GM15510 (cell line): ENCODE measurements around the gene SERPINB4.

Experiments
- POLR2A ChIP-seq: IDR thresholded peaks from 3 replicates; pipeline ENCODE4 v1.6.1; 2011; ENCODE audit warnings: borderline replicate concordance; ENCODE audit not compliant: insufficient read length; ENCODE audit errors: extremely low read depth

Gene SERPINB4

GRCh38 chr18:63626431-63626830 lies 17.6 kb downstream of the SERPINB4 start:
- TF ChIP-seq POLR2A, result no peak

DNA sequence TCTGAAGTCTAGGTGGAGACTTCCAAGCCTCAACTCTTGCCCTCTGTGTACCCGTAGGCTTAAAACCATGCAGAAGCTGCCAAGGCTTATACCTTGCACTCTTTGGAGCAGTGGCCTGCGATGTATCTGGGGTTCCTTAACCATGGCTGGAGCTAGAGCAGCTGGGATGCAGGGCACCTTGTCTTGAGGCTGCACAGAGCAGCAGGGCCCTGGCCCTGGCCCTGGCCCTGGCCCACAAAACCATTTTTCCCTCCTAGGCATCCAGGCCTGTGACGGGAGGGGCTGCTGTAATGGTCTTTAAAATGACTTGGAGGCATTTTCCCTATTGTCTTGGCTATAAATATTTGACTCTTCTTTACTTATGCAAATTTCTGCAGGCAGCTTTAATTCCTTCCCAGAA lies 19.2 kb downstream of the SERPINB4 start:
- TF ChIP-seq POLR2A, result no peak

- no peak for TF ChIP-seq POLR2A
These were observed 24.4 kb downstream of the SERPINB4 start for GRCh38 chr18:63619661-63620060.

- TF ChIP-seq POLR2A, result no peak
These were observed 26.2 kb downstream of the SERPINB4 start for GRCh38 chr18:63617915-63618234.

GRCh38 chr18:63617049-63617914 lies 26.8 kb downstream of the SERPINB4 start:
- TF ChIP-seq POLR2A, result no peak

- no peak for TF ChIP-seq POLR2A
These were observed 30.6 kb downstream of the SERPINB4 start for GRCh38 chr18:63613420-63613819.

- TF ChIP-seq POLR2A, result no peak
These were observed 37.5 kb downstream of the SERPINB4 start for GRCh38 chr18:63606526-63606925.

DNA sequence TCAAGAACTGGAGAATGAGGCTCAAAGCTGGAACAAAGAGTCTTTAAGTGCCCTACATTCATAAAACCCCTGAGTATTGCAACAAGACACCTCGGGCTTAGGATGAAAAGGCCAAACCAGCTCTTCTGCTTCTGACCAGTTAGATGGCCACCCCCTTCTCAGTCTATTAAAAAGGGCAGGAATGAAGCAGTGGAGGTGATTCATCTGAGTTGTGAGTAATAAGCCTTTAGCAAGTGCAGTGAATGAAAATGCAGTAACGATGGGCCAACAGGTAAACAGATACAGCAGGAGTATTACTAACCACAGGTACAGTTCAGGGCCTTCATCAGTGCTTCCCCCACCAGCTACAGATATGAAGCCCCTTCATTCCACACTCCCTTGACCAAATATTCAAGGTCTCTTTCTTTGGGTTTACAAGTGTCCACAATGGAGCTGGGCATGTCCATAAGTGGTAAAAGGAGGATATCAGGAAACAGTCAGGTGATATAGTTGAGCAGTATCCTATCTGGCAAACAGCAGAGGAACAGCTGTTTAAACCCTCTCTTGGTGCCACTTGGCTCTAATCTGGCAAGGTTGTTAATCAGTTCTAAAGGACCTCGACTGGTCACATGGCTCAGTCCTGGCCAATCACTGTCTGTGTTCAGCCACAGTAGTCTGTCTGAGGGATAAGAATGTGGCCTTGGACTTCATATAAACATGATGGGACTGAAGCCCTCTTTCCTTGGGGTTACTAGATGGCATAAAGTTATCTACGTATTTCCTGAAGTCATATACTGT lies 39.1 kb downstream of the SERPINB4 start:
- no peak for TF ChIP-seq POLR2A

- TF ChIP-seq POLR2A, result no peak
These were observed 40.3 kb downstream of the SERPINB4 start for GRCh38 chr18:63603772-63604171.

GRCh38 chr18:63603355-63603754 lies 40.7 kb downstream of the SERPINB4 start:
- TF ChIP-seq POLR2A, result no peak

DNA sequence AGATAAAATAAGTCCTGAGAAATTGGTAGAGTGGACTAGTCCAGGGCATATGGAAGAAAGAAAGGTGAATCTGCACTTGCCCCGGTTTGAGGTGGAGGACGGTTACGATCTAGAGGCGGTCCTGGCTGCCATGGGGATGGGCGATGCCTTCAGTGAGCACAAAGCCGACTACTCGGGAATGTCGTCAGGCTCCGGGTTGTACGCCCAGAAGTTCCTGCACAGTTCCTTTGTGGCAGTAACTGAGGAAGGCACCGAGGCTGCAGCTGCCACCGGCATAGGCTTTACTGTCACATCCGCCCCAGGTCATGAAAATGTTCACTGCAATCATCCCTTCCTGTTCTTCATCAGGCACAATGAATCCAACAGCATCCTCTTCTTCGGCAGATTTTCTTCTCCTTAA lies 47.1 kb downstream of the SERPINB4 start:
- no peak for TF ChIP-seq POLR2A

GRCh38 chr18:63592471-63592870 lies 51.6 kb downstream of the SERPINB4 start:
- TF ChIP-seq POLR2A, result no peak

DNA sequence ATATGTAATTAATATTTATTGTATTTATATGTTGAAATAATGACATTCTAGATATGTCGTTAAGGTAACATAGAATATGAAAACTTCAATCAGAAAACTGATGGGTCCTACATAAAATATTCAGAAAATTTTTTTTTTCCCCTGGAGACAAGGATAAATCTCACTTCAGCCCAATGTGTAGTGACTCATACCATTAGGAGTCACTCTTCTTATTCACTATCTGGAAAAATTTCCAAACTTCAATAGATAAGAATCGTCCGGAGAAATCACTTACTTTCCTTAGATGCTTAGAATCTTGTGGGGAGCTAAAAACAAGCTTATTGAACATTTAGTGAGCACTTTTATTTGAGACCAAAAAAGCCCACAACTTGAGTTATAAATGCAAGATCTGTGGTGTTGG lies 52.3 kb downstream of the SERPINB4 start:
- no peak for TF ChIP-seq POLR2A

- no peak for TF ChIP-seq POLR2A
These were observed 52.9 kb downstream of the SERPINB4 start for GRCh38 chr18:63590966-63591695.

- no peak for TF ChIP-seq POLR2A
These were observed 53.7 kb downstream of the SERPINB4 start for GRCh38 chr18:63590373-63590772.
